ENCODE data around the gene TENM4. TPM values are rescaled to one million over a fixed set of nuclear protein-coding genes. Genes with fewer than 3 reads are reported as not detected.

The TENM4 gene
- total RNA-seq, 1 donor from 2014 or later: 50.7 TPM

DNA sequence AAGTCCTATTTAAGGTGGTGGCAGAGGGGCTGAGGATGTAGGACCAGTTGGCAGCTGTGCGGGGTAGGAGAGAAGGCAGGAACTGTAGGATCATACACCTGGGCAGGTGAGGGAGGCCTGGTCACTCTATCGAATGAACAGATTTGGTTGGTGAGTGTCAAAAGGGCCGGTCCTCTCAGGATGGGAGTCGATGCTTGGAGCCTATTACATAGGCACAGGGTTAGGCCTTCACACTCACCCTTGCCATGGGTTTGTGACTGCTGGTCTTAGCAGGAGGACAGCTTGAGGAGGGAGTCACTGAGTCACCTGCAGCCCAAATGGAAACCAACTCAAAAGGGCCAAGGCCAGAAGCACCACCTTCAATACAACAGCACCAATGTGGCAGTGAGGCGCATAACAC, 786.0 kb downstream of the TENM4 start:
- Mint-ChIP-seq H3K4me1 (ENCODE audit: low read depth, unreplicated experiment) (no peaks in the 10 kb centered on the region), H3K36me3 (ENCODE audit: unreplicated experiment) (peaks cover 15% of the 10 kb centered on the region), H3K4me3 (ENCODE audit: unreplicated experiment) (no peak overlapping the region), H3K9me3 (ENCODE audit: unreplicated experiment) (peaks cover 2% of the 10 kb centered on the region), H3K27ac (ENCODE audit: unreplicated experiment) (no peak overlapping the region), H3K27me3 (ENCODE audit: unreplicated experiment) (peaks cover 2% of the 10 kb centered on the region)
- no peak for DNase-seq
- TF ChIP-seq, protein P1, sequence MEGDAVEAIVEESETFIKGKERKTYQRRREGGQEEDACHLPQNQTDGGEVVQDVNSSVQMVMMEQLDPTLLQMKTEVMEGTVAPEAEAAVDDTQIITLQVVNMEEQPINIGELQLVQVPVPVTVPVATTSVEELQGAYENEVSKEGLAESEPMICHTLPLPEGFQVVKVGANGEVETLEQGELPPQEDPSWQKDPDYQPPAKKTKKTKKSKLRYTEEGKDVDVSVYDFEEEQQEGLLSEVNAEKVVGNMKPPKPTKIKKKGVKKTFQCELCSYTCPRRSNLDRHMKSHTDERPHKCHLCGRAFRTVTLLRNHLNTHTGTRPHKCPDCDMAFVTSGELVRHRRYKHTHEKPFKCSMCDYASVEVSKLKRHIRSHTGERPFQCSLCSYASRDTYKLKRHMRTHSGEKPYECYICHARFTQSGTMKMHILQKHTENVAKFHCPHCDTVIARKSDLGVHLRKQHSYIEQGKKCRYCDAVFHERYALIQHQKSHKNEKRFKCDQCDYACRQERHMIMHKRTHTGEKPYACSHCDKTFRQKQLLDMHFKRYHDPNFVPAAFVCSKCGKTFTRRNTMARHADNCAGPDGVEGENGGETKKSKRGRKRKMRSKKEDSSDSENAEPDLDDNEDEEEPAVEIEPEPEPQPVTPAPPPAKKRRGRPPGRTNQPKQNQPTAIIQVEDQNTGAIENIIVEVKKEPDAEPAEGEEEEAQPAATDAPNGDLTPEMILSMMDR (IDR thresholded peaks at IDR 0.05; ENCODE audit: partially characterized antibody, unreplicated experiment): no peak

DNA sequence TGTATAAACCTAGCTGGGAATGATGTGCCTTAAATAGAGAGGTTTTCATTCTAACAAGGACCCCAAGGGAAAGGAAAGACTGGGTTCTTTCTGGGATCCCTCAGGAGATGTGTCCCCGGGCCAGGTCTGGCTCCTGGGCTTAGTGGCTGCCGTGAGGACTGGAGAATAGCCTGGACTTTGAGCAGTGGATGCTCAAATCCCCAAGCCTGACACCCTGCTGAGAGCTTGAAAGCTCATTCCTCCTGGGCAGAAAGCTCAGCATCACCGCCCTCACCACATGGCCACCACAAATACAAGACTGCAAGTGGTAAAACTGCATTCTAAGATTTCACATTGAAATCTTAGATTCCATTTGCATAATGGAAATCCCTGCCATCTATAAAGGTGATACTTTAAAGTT, 786.8 kb downstream of the TENM4 start:
- no peak overlapping the region for H3K27ac Mint-ChIP-seq (ENCODE audit: unreplicated experiment)
- no peak overlapping the region for H3K4me3 Mint-ChIP-seq (ENCODE audit: unreplicated experiment)
- no peaks in the 10 kb centered on the region for H3K4me1 Mint-ChIP-seq (ENCODE audit: low read depth, unreplicated experiment)
- H3K36me3 Mint-ChIP-seq (ENCODE audit: unreplicated experiment): peaks cover 12% of the 10 kb centered on the region
- TF ChIP-seq, protein P1 (IDR thresholded peaks at IDR 0.05; ENCODE audit: partially characterized antibody, unreplicated experiment): no peak
- peaks cover 2% of the 10 kb centered on the region for H3K9me3 Mint-ChIP-seq (ENCODE audit: unreplicated experiment)
- no peak for DNase-seq
- peaks cover 2% of the 10 kb centered on the region for H3K27me3 Mint-ChIP-seq (ENCODE audit: unreplicated experiment)

DNA sequence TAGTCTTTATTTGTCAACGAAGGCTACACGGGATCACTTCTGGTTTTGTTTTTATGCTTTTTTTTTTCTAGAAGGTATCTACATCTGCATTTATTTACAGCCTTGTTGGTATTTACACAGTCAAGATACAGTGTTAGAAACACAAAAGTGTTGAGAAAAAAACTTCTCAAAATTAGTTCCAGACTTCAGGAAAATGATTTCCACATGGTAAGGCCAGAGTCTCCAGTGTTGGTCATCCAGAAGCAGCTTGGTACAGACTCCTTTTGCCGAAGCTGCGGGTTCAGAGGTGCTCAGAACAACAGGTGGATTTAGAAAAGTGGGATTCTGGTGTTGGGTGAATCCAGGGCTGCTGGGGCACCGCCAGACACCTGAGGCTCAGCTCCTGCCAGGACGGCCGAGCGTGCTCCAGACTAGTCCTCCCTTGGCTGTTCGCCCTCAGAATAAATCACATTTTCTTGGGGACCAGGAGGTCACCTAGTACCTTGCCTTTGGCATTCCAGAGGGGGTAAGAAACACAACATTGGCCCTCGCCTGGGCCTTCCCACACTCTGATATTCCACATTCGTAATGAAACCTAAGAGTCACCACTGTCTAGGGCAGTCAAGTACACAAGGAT, 787.4 kb downstream of the TENM4 start:
- H3K9me3 Mint-ChIP-seq (ENCODE audit: unreplicated experiment): peaks cover 2% of the 10 kb centered on the region
- peaks cover 5% of the 10 kb centered on the region for H3K36me3 Mint-ChIP-seq (ENCODE audit: unreplicated experiment)
- H3K27me3 Mint-ChIP-seq (ENCODE audit: unreplicated experiment): peaks cover 2% of the 10 kb centered on the region
- H3K4me1 Mint-ChIP-seq (ENCODE audit: low read depth, unreplicated experiment): no peaks in the 10 kb centered on the region
- TF ChIP-seq, protein P1 (IDR thresholded peaks at IDR 0.05; ENCODE audit: partially characterized antibody, unreplicated experiment): no peak
- no peak overlapping the region for H3K4me3 Mint-ChIP-seq (ENCODE audit: unreplicated experiment)
- no peak for DNase-seq
- H3K27ac Mint-ChIP-seq (ENCODE audit: unreplicated experiment): no peak overlapping the region

DNA sequence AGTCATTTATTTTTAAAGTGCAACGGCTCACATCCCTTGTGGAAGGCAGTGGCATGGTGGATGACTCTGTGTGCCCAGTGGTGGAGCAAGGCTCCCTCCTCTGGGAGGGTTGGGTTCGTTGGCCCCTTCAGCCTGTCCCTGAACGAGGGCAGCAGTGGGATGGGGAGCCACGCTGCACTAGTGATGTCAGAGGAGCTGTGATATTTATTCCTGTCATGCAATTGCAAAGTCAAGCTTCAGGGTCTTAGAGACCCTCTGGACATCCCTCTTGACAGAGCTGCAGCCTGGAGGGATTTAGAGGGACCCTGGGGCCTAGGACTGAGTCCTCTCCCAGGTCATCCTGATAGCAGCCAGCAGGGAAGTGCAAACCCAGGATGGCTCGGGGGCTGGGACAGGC, 788.0 kb downstream of the TENM4 start:
- no peak overlapping the region for H3K27ac Mint-ChIP-seq (ENCODE audit: unreplicated experiment)

More for the DNA sequence above, 788.0 kb downstream of the TENM4 start:
- TF ChIP-seq, protein P1 (IDR thresholded peaks at IDR 0.05; ENCODE audit: partially characterized antibody, unreplicated experiment): no peak
- Mint-ChIP-seq H3K9me3 (ENCODE audit: unreplicated experiment) (no peaks in the 10 kb centered on the region), H3K4me3 (ENCODE audit: unreplicated experiment) (no peak overlapping the region), H3K27me3 (ENCODE audit: unreplicated experiment) (peaks cover 2% of the 10 kb centered on the region), H3K4me1 (ENCODE audit: low read depth, unreplicated experiment) (no peaks in the 10 kb centered on the region), H3K36me3 (ENCODE audit: unreplicated experiment) (no peaks in the 10 kb centered on the region)
- no peak for DNase-seq
